CD4-positive, alpha-beta T cell (primary cell): Measurements from ENCODE around the gene SCIN. TPM values are rescaled to one million over a fixed set of nuclear protein-coding genes. Genes with fewer than 3 reads are reported as not detected.

Experiments
- ATAC-seq: fragments of 200-7000 bp; cut with Tn5 transposase; one replicate; pipeline ENCODE4 v1.10.0; 2022; ENCODE audit warnings: mild to moderate bottlenecking; ENCODE audit not compliant: poor library complexity
- CTCF ChIA-PET: fragments of 350-600 bp; sonication (Branson Sonifier 250); formaldehyde crosslinking; loops from one replicate; lab custom pipeline; 2021; ENCODE audit warnings: antibody characterized with exemption, inconsistent platforms; lab: Charles Lee
- POLR2A ChIA-PET: fragments of 350-600 bp; sonication (Branson Sonifier 250); formaldehyde crosslinking; loops from one replicate; lab custom pipeline; 2021; ENCODE audit warnings: antibody characterized with exemption, inconsistent platforms; lab: Charles Lee
- DNase-seq, 14 experiments: peaks; one replicate each; pipeline ENCODE4 v3.0.0-alpha.2; 2013 to 2020; ENCODE audit warnings: mixed read lengths in 2 of 14
- H3K27ac ChIP-seq, 2 donors: one replicate each; pipeline versions ENCODE4 v1.5.1 to v1.7.0; 2013; ENCODE audit warnings: low read length in 2 of 2, low read depth in 1 of 2, mild to moderate bottlenecking in 1 of 2
- H3K27me3 ChIP-seq, 2 experiments: 1 replicate in 1 of 2; 2 replicates in 1 of 2; pipeline versions ENCODE4 v1.6.1 to v1.7.0; 2013; ENCODE audit warnings: low read length in 2 of 2, control low read depth in 1 of 2, mild to moderate bottlenecking in 1 of 2, moderate library complexity in 1 of 2; ENCODE audit not compliant: insufficient read depth in 2 of 2, control insufficient read depth in 1 of 2
- H3K36me3 ChIP-seq: one replicate; pipeline ENCODE4 v1.6.1; 2013; ENCODE audit warnings: low read length, control low read depth; ENCODE audit not compliant: insufficient read depth
- H3K4me1 ChIP-seq: one replicate; pipeline ENCODE4 v1.6.1; 2013; ENCODE audit warnings: low read length, control low read depth; ENCODE audit not compliant: insufficient read depth
- H3K4me3 ChIP-seq: one replicate; pipeline ENCODE4 v1.5.1; 2013; ENCODE audit warnings: mild to moderate bottlenecking, low read length, moderate library complexity
- H3K9me3 ChIP-seq, 2 experiments: 1 replicate in 1 of 2; 2 replicates in 1 of 2; pipeline versions ENCODE4 v1.6.1 to v1.7.0; 2013; ENCODE audit warnings: low read length in 2 of 2, mild to moderate bottlenecking in 2 of 2, control low read depth in 1 of 2, moderate library complexity in 1 of 2; ENCODE audit not compliant: control insufficient read depth in 1 of 2, insufficient read depth in 1 of 2
- H3K27ac Mint-ChIP-seq: one replicate; pipeline ENCODE4 v1.8.0; 2020; ENCODE audit warnings: mixed read lengths
- H3K27me3 Mint-ChIP-seq: one replicate; pipeline ENCODE4 v1.8.0; 2021; ENCODE audit warnings: mixed read lengths
- H3K36me3 Mint-ChIP-seq: one replicate; pipeline ENCODE4 v1.8.0; 2021; ENCODE audit warnings: low read depth, mixed read lengths
- H3K4me1 Mint-ChIP-seq: one replicate; pipeline ENCODE4 v1.8.0; 2021; ENCODE audit warnings: low read depth, mixed read lengths
- H3K4me3 Mint-ChIP-seq: one replicate; pipeline ENCODE4 v1.8.0; 2020; ENCODE audit warnings: mild to moderate bottlenecking, mixed read lengths
- H3K9me3 Mint-ChIP-seq: one replicate; pipeline ENCODE4 v1.8.0; 2020; ENCODE audit warnings: mixed read lengths
- intact Hi-C, 2 experiments: fragments of 100-400 bp; cut with DNase I in 1 of 2; cut with micrococcal nuclease in 1 of 2; formaldehyde crosslinking; loops; one replicate each; pipeline versions ENCODE4 v1.15.1 to v1.9.0; 2023 to 2025; cut with DNase I, micrococcal nuclease
- total RNA-seq, 174 experiments: library from RNA in 2 of 174; stranded (reverse) in 2 of 174; gene quantifications; one replicate each; pipeline ENCODE4 v1.2.3 and lab custom pipeline; 2021 to 2026
- TF ChIP-seq, protein P1 (sequence below): fragments of 200-600 bp; IDR thresholded peaks from one replicate; pipeline ENCODE4 v1.8.0; 2022; ENCODE audit warnings: antibody characterized with exemption, mild to moderate bottlenecking

Gene SCIN
- total RNA-seq, 2 experiments from 2014 or later = 0.08 TPM; not detected in 1

GRCh38 chr7:12610899-12611298 is 40.4 kb downstream of the SCIN start:
- H3K4me3 Mint-ChIP-seq = no peak overlapping the region
- intact Hi-C loops = no loop called here
- Histone ChIP-seq H3K9me3 (no peaks in the 10 kb centered on the region), H3K27ac (no peak overlapping the region), H3K36me3 (no peaks in the 10 kb centered on the region), H3K27me3 (no peaks in the 10 kb centered on the region), H3K4me3 (no peak overlapping the region), H3K4me1 (no peaks in the 10 kb centered on the region)
- H3K9me3 Mint-ChIP-seq = no peaks in the 10 kb centered on the region
- peaks cover 6% of the 10 kb centered on the region for H3K27me3 Mint-ChIP-seq
- no peaks in the 10 kb centered on the region for H3K4me1 Mint-ChIP-seq
- CTCF ChIA-PET = interaction anchor here (0.6 kb wide), 1 partner anchor 525 kb away, joined by 3 read pairs; no protein-coding TSS in a partner anchor
- no peaks in the 10 kb centered on the region for H3K36me3 Mint-ChIP-seq
- POLR2A ChIA-PET = no interaction called here
- ATAC-seq (no peak), DNase-seq (no peak)
- TF ChIP-seq, protein P1, sequence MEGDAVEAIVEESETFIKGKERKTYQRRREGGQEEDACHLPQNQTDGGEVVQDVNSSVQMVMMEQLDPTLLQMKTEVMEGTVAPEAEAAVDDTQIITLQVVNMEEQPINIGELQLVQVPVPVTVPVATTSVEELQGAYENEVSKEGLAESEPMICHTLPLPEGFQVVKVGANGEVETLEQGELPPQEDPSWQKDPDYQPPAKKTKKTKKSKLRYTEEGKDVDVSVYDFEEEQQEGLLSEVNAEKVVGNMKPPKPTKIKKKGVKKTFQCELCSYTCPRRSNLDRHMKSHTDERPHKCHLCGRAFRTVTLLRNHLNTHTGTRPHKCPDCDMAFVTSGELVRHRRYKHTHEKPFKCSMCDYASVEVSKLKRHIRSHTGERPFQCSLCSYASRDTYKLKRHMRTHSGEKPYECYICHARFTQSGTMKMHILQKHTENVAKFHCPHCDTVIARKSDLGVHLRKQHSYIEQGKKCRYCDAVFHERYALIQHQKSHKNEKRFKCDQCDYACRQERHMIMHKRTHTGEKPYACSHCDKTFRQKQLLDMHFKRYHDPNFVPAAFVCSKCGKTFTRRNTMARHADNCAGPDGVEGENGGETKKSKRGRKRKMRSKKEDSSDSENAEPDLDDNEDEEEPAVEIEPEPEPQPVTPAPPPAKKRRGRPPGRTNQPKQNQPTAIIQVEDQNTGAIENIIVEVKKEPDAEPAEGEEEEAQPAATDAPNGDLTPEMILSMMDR = no peak
- H3K27ac Mint-ChIP-seq = no peak overlapping the region

GRCh38 chr7:12612622-12613021 is 42.1 kb downstream of the SCIN start:
- Mint-ChIP-seq H3K4me3 (no peak overlapping the region), H3K4me1 (no peaks in the 10 kb centered on the region), H3K36me3 (no peaks in the 10 kb centered on the region), H3K27ac (no peak overlapping the region), H3K27me3 (peaks cover 4% of the 10 kb centered on the region), H3K9me3 (no peaks in the 10 kb centered on the region)
- intact Hi-C loops = no loop called here
- Histone ChIP-seq H3K27ac (no peak overlapping the region), H3K4me1 (no peaks in the 10 kb centered on the region), H3K36me3 (no peaks in the 10 kb centered on the region), H3K27me3 (no peaks in the 10 kb centered on the region), H3K4me3 (no peak overlapping the region), H3K9me3 (no peaks in the 10 kb centered on the region)
- DNase-seq (no peak), ATAC-seq (no peak)
- CTCF ChIA-PET = no interaction called here
- POLR2A ChIA-PET = no interaction called here
- TF ChIP-seq, protein P1 = no peak

DNA sequence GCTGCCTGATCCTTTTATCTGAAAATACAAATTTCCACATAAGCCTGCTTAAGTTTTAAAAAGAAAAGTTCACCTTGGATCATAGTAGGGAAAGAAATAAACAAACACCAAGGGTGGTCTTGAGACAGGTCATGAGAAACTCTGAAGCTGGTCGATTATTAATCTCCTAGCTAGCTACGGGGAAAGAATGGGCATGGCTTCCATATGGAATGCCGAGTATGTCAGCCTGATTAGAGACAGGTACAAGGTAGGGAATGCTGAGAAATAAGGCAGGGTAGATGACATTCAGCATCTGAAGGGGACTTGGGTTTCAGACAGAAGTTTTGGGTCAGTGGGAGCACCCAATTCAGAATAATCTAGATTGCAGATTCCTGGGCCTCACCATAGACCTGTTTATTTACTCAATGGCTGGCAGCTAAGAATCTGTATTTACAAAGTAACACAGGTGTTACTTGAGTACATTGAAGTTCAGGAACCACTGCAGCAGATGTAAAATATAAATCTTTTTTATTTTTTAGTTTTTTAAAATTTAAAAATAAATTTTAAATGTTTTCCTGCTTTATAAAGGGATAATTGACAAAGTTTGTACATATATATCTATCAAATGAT is 49.0 kb downstream of the SCIN start:
- no peaks in the 10 kb centered on the region for H3K36me3 Mint-ChIP-seq
- H3K9me3 ChIP-seq = no peaks in the 10 kb centered on the region
- no peak overlapping the region for H3K4me3 ChIP-seq
- TF ChIP-seq, protein P1 = no peak
- ChIA-PET POLR2A (no interaction called here), CTCF (no interaction called here)
- H3K27me3 ChIP-seq = no peaks in the 10 kb centered on the region
- H3K9me3 Mint-ChIP-seq = no peaks in the 10 kb centered on the region
- H3K27ac Mint-ChIP-seq = no peak overlapping the region
- H3K4me3 Mint-ChIP-seq = no peak overlapping the region
- no peaks in the 10 kb centered on the region for H3K4me1 Mint-ChIP-seq
- DNase-seq (no peak), ATAC-seq (no peak)
- H3K4me1 ChIP-seq = no peaks in the 10 kb centered on the region
- H3K36me3 ChIP-seq = no peaks in the 10 kb centered on the region
- H3K27me3 Mint-ChIP-seq = no peaks in the 10 kb centered on the region
- H3K27ac ChIP-seq = no peak overlapping the region
- intact Hi-C loops = loop anchor here in 1 of 2 experiments (5.0 kb wide), 1 partner anchor 48 kb away; no protein-coding TSS in a partner anchor
